Epithelial cell of esophagus (primary cell): ENCODE results near the gene DNAJC1.

ENCODE experiments used
- DNase-seq: peaks from one replicate; pipeline ENCODE4 v3.0.0; 2010; ENCODE audit warnings: low read depth
- H3K4me3 ChIP-seq: 2 replicates; pipeline ENCODE4 v1.5.1; 2011; ENCODE audit warnings: mild to moderate bottlenecking, low read length, control low read depth
- CTCF ChIP-seq: IDR thresholded peaks from 2 replicates; pipeline ENCODE4 v1.5.1; 2011; ENCODE audit warnings: low read depth, mild to moderate bottlenecking, low read length, control low read depth, inconsistent platforms; ENCODE audit not compliant: insufficient read depth; ENCODE audit errors: missing control alignments

The DNAJC1 gene

GRCh38 chr10:21733710-21734109 lies 269.8 kb downstream of the DNAJC1 start:
- H3K4me3 ChIP-seq = no peak overlapping the region
- TF ChIP-seq CTCF = no peak
- no peak for DNase-seq

GRCh38 chr10:21732067-21732772 lies 271.3 kb downstream of the DNAJC1 start:
- DNase-seq = peak; percentile 58

DNA sequence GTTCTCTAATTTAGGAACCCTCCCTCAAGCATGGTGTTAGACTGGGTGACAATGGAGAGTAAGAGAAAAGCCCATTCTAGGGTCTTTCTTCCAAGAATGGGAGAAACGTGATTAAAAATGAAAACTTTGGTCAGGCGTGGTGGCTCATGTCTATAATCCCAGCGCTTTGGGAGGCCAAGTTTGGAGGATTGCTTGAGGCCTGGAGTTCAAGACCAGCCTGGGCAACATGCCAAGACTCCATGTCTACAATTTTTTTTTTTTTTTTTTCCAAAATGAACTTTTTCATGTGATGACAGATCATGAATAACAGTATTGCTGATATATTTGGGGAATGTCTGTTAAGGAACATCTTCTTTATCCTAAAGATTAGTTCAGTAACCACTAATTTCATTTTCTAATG lies 274.9 kb downstream of the DNAJC1 start:
- no peak for DNase-seq
- TF ChIP-seq CTCF = no peak

More at GRCh38 chr10:21732067-21732772, 271.3 kb downstream of the DNAJC1 start:
- H3K4me3 ChIP-seq = no peak overlapping the region
- peak; percentile 71 for TF ChIP-seq CTCF

DNA sequence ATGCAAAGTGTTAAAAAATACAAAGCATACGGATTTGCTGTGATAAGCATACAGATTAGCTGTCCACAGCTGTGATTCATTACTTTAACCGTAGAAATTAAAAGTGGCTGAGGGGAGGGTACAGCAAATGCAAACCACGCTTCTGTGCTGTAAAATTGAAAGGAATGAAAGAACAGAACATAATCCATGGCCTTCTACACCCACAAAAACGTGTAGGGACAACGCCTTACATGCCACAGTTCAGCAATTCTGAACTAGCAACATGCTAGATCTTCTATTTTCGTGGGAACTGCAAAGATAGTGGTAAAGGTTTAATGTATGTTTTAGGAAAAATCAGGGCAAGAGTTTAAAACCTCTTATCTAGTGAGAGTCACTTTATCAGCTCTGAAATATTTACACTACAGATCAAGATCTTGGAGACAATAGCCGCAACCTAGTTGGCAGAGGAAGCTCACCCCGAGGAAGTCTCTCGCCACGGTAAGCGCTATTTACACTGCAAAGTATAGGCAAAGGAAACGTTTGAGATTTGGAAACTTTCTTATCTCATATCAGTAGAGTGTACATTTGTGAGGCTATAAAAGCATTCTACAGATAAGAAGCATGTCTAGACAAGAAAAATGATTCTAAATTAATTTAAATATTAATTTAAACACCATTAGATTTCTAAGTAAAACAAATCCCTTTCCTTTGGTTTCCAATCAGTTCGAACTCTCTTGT lies 275.9 kb downstream of the DNAJC1 start:
- no peak for TF ChIP-seq CTCF
- DNase-seq = peak; percentile 40
- no peak overlapping the region for H3K4me3 ChIP-seq

More for the DNA sequence above, 274.9 kb downstream of the DNAJC1 start:
- no peak overlapping the region for H3K4me3 ChIP-seq

DNA sequence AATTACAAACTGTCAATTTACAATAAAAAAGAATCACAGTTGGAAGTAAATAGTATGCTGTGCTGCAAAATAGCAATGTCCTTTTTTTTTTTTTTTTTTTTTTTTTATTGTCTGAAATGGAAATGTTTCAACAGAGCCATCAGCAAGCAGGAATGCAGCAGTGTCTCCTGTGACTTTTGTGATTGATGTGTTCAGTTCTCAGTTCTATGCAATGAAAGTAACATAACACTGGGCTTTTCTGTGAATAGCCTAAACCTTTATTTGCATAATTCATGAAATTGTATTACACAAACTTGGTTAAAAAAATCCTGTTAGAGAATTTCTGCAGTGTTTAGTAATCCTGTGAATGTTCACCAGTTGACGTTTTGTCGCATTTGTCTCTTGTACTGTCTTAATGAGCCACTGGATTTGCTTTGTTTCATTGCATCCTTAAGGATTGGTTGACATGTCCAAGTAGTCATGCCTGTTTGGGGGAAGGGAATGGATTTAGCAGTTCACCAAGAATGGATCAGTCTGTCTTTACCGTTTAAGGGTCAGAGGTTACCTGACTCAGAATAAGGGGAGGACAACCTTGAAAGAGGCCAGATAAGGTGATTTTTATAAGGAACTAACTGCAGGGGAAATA lies 276.8 kb downstream of the DNAJC1 start:
- TF ChIP-seq CTCF = no peak
- no peak for DNase-seq
- H3K4me3 ChIP-seq = no peak overlapping the region

DNA sequence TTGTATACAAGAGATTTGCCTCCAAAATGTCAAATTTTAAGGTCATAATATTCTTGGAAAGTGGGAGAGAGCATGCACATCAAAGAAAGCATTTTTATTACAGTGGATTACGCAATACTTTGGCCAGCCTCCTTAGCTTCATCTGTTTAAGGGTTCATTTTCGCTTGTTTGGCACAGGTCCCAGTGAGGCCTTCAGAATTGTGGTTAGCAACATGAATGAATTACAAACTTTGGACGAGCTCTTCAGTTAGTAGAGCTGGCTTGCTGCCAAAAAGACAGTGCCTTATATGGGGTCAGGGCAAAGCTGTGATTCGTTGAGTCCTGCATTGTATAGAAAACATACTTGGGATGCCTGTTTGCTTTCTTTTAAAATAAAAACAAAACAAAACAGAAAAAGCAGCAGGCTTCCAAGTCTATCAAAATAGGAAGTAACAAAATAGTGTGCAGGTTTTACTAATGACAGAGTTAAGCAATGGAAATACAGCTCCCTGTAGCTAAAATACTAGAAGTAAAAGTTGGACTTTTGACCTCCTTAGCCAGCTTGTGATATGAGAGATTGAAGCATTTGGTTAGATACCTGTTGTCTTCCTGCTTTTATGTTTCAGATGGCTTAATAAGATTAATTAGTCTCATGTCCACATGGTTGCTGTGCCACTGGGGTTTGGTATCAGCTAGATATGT lies 278.7 kb downstream of the DNAJC1 start:
- peak; percentile 98 for DNase-seq
- TF ChIP-seq CTCF = no peak
- no peak overlapping the region for H3K4me3 ChIP-seq
